CD1c-positive myeloid dendritic cell (primary cell): ENCODE data around the gene RNF40.
"Not testable (repeated sequence)": the region's sequence is repeated elsewhere in the genome, so short reads cannot be mapped to it uniquely, and the experiment has no call there.

Source experiments
- DNase-seq: peaks from one replicate; pipeline ENCODE4 v3.0.0-alpha.2; 2016; ENCODE audit errors: extremely low spot score

RNF40 gene

GRCh38 chr16:30820952-30821421, 58.9 kb downstream of the RNF40 start:
- no peak for DNase-seq

- DNase-seq = not testable (repeated sequence)
Observed at GRCh38 chr16:30821441-30821840, 59.3 kb downstream of the RNF40 start.

- DNase-seq = no peak
Observed at GRCh38 chr16:30821891-30822290, 59.8 kb downstream of the RNF40 start.
